HG03354 (cell line): ENCODE data around the gene MID1.

ENCODE experiments used
- ATAC-seq: cut with Tn5 transposase; IDR thresholded peaks from one replicate; pipeline ENCODE4 v1.9.1; 2021; ENCODE audit warnings: mild to moderate bottlenecking; ENCODE audit not compliant: unreplicated experiment, poor library complexity, severe bottlenecking

Gene MID1

GRCh38 chrX:10620121-10620699 is at the start of gene MID1:
Gene MID1, minus strand, starts transcription at chrX:10620585. Its CDS starts 53,038 bp downstream, at chrX:10567547.
- ATAC-seq = peak; percentile 32

- ATAC-seq = no peak
These were observed 46.8 kb upstream of the MID1 start for GRCh38 chrX:10667143-10667542.

GRCh38 chrX:10666102-10666501 is 45.7 kb upstream of the MID1 start:
- no peak for ATAC-seq

- no peak for ATAC-seq
These were observed 45.3 kb upstream of the MID1 start for GRCh38 chrX:10665681-10666080.

- ATAC-seq = no peak
These were observed 39.8 kb upstream of the MID1 start for GRCh38 chrX:10660171-10660570.

- ATAC-seq = no peak
These were observed 35.8 kb upstream of the MID1 start for GRCh38 chrX:10656214-10656613.

GRCh38 chrX:10654960-10655359 is 34.6 kb upstream of the MID1 start:
- no peak for ATAC-seq

GRCh38 chrX:10653302-10653701 is 32.9 kb upstream of the MID1 start:
- no peak for ATAC-seq

GRCh38 chrX:10649265-10649664 is 28.9 kb upstream of the MID1 start:
- ATAC-seq = no peak

GRCh38 chrX:10648614-10649013 is 28.2 kb upstream of the MID1 start:
- no peak for ATAC-seq

- no peak for ATAC-seq
These were observed 16.5 kb upstream of the MID1 start for GRCh38 chrX:10636851-10637250.

GRCh38 chrX:10636337-10636736 is 16.0 kb upstream of the MID1 start:
- ATAC-seq = no peak

GRCh38 chrX:10634392-10635161 is 14.2 kb upstream of the MID1 start:
- ATAC-seq = no peak

GRCh38 chrX:10633722-10634121 is 13.3 kb upstream of the MID1 start:
- ATAC-seq = no peak

- no peak for ATAC-seq
These were observed 11.2 kb upstream of the MID1 start for GRCh38 chrX:10631416-10632145.

- no peak for ATAC-seq
These were observed 9.9 kb upstream of the MID1 start for GRCh38 chrX:10630320-10630719.

GRCh38 chrX:10629905-10630304 is 9.5 kb upstream of the MID1 start:
- ATAC-seq = no peak

- no peak for ATAC-seq
These were observed 8.5 kb upstream of the MID1 start for GRCh38 chrX:10628906-10629305.

GRCh38 chrX:10622197-10622596 is 1.8 kb upstream of the MID1 start:
- ATAC-seq = no peak

- ATAC-seq = peak; percentile 44
These were observed 849 bp downstream of the MID1 start for GRCh38 chrX:10619425-10620046.
